AG10803 (cell line): Measurements from ENCODE around the gene ARHGEF38.

Experiments
- DNase-seq: peaks from one replicate; pipeline ENCODE4 v3.0.0; 2010; ENCODE audit warnings: low read depth
- H3K4me3 ChIP-seq: 2 replicates; pipeline ENCODE4 v1.5.1; 2011; ENCODE audit warnings: mild to moderate bottlenecking, low read length, control low read depth
- CTCF ChIP-seq: conservative IDR thresholded peaks from 2 replicates; pipeline ENCODE4 v1.5.1; 2011; ENCODE audit warnings: mild to moderate bottlenecking, low read length, control low read depth, inconsistent platforms

Gene ARHGEF38

GRCh38 chr4:105572296-105572695 lies 19.9 kb downstream of the ARHGEF38 start:
- no peak for TF ChIP-seq CTCF
- no peak overlapping the region for H3K4me3 ChIP-seq
- no peak for DNase-seq

GRCh38 chr4:105586638-105587328 lies 34.4 kb downstream of the ARHGEF38 start:
- DNase-seq: no peak
- no peak for TF ChIP-seq CTCF
- H3K4me3 ChIP-seq: no peak overlapping the region

GRCh38 chr4:105587841-105588240 lies 35.4 kb downstream of the ARHGEF38 start:
- no peak overlapping the region for H3K4me3 ChIP-seq
- DNase-seq: no peak
- no peak for TF ChIP-seq CTCF

- no peak overlapping the region for H3K4me3 ChIP-seq
- TF ChIP-seq CTCF: no peak
- no peak for DNase-seq
Measured at GRCh38 chr4:105588252-105588651, 35.8 kb downstream of the ARHGEF38 start.

- no peak for DNase-seq
- TF ChIP-seq CTCF: no peak
- H3K4me3 ChIP-seq: no peak overlapping the region
Measured at GRCh38 chr4:105591573-105591972, 39.2 kb downstream of the ARHGEF38 start.

GRCh38 chr4:105594099-105595010 lies 41.9 kb downstream of the ARHGEF38 start:
- no peak for DNase-seq
- no peak for TF ChIP-seq CTCF
- H3K4me3 ChIP-seq: no peak overlapping the region

GRCh38 chr4:105596684-105597083 lies 44.3 kb downstream of the ARHGEF38 start:
- TF ChIP-seq CTCF: no peak
- no peak overlapping the region for H3K4me3 ChIP-seq
- DNase-seq: no peak
